ENCODE measurements around the gene DPYSL3.

DNA sequence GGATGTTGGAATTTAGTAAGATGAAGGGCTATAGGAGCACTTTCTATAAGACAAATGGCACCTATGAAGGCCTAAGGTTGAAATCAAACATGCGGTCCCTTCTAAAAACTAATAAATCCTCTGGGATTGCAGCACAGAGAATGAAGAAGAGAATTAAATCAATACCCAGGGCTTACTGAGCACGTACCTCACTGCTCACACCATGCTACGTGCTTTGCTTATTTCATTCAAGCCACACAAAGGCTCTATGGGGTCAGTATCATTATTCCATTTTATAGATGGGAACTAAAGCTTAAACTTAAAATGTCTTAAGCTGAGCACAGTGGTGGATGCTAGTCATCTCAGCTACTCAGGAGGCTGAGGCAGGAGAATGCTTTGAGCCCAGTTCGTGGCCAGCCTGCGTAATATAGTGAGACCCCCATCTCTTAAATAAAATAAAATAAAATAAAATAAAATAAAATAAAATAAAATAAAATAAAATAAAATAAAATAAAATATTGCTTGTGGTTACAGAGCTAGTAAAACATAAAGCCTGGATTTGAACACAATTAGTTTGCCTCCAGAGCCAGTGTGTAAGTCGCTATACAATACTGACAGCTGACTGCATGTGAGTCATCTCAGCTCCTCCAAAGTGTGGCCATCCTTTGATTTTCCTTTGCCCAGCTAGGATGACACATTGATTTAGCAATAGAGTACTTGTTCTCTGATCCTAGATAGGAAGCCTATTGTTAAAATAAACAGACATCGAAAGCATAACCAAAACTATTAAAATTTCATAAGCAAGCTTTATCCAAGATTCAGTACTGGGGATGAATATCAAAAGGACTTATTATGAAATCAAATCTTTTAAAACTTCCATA is 20.9 kb upstream of the DPYSL3 start:
- TF ChIP-seq GATA2 (IDR thresholded peaks at IDR 0.05; ENCODE audit: low read depth, low read length) = no peak
- no peak for TF ChIP-seq GATA3 (IDR thresholded peaks at IDR 0.05; ENCODE audit: low read depth, low read length)
